Kidney (tissue), 14 donors: ENCODE measurements around the gene GTF2I. TPM values are rescaled to one million over a fixed set of nuclear protein-coding genes. Genes with fewer than 3 reads are reported as not detected.

Experiments
- DNase-seq, 5 donors: peaks; one replicate each; pipeline ENCODE4 v3.0.0-alpha.2; 2013 to 2020
- FAIRE-seq: peaks from 2 replicates; lab custom pipeline; 2012; peaks lifted over from hg19 to GRCh38; lab: Jason Lieb, UNC
- H3K27ac ChIP-seq, 2 donors: one replicate each; pipeline ENCODE4 v1.7.0; 2013; ENCODE audit warnings: low read depth in 2 of 2, low read length in 2 of 2, inconsistent platforms in 1 of 2
- H3K27me3 ChIP-seq: one replicate; pipeline ENCODE4 v1.7.1; 2013; ENCODE audit warnings: low read length, inconsistent platforms; ENCODE audit not compliant: control insufficient read depth, insufficient read depth
- H3K36me3 ChIP-seq, 3 donors: one replicate each; pipeline versions ENCODE4 v1.7.0 to v1.7.1; 2013; ENCODE audit warnings: low read length in 3 of 3, control low read depth in 1 of 3, inconsistent platforms in 1 of 3; ENCODE audit not compliant: insufficient read depth in 3 of 3, control insufficient read depth in 2 of 3
- H3K4me1 ChIP-seq, 3 donors: one replicate each; pipeline versions ENCODE4 v1.7.0 to v1.7.1; 2013; ENCODE audit warnings: low read length in 3 of 3, inconsistent platforms in 1 of 3, low read depth in 1 of 3; ENCODE audit not compliant: control insufficient read depth in 2 of 3, insufficient read depth in 2 of 3
- H3K4me3 ChIP-seq, 3 donors: one replicate each; pipeline versions ENCODE4 v1.7.0 to v1.8.1; 2013; ENCODE audit warnings: low read length in 3 of 3, control low read depth in 1 of 3, inconsistent platforms in 1 of 3
- H3K9ac ChIP-seq, 3 donors: one replicate each; pipeline versions ENCODE4 v1.7.0 to v1.7.1; 2013; ENCODE audit warnings: low read length in 3 of 3, control low read depth in 1 of 3, inconsistent platforms in 1 of 3
- H3K9me3 ChIP-seq, 3 donors: one replicate each; pipeline versions ENCODE4 v1.7.0 to v1.7.1; 2013; ENCODE audit warnings: low read length in 3 of 3, control low read depth in 1 of 3, inconsistent platforms in 1 of 3; ENCODE audit not compliant: control insufficient read depth in 2 of 3, insufficient read depth in 1 of 3
- intact Hi-C: fragments of 100-400 bp; cut with DNase I; formaldehyde crosslinking; loops from one replicate; pipeline ENCODE4 v1.11.1; 2022
- polyA plus RNA-seq: library from polyadenylated mRNA; stranded (reverse); fragments of 350-450 nt; fragmentation: Illumina TruSeq; extraction: RNeasy Lipid Tissue Mini Kit (QIAGEN cat#74804); gene quantifications from one replicate; pipeline ENCODE4 v1.2.3, GENCODE V29; 2014; ENCODE audit warnings: low read depth, low replicate concordance; ENCODE audit not compliant: insufficient read depth
- total RNA-seq: library from RNA; stranded (reverse); fragmentation: NEBNext Ultra II Directional; extraction: Animal tissue kit (Norgen Biotek cat#: 25700); gene quantifications from one replicate; pipeline ENCODE4 v1.2.1, GENCODE V29; 2021
- TF ChIP-seq, protein P1 (sequence below): IDR thresholded peaks from 3 replicates; pipeline ENCODE4 v1.5.1; 2012; ENCODE audit warnings: mild to moderate bottlenecking, moderate library complexity, borderline replicate concordance; ENCODE audit not compliant: insufficient read depth; ENCODE audit errors: extremely low read depth
- donor health status: control.
- donor health status: control.
- donor health status: control.
- donor health status: control.
- donor health status: control.
- donor health status: DM: yes; HTN: yes; CAD: no.
- donor health status: Normal renal cell carcinoma (clear cell type).

The GTF2I gene
- total and polyA plus RNA-seq, 2 donors from 2014 or later: 31.8 to 241 TPM

DNA sequence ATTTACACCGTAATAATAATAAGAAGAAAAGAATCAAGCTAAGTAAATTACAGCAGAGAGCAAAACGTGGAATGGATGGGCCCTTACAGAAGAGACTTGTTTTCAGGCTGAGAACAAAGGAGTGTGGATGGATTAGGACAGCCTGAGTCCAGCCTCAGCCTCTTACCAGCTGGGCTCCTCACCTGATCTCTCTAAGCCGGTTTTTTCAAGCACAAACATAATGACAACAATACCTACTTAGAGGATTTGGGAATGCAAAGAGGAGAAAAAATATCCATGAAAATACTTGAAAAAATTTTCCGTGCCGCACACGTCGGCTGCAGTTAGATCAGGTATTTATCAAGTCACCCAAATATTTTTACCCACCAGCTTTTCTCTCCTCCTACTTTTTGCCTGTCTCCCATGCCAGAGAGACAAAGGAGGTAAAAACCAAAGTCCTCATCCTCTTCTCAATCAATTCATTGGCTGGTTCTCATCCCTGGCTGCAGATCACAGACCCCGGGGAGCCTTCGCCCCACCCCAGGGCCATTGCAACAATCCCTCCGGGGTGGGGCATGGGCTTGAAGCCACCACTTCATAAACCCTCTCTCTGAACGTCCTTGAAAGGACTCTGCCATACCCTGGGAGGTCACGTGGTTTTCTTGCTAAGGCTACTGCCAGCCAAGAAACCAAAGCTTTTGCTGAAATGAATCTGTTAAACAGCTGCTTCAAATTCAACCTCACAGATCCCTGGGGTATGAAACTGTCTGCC is 29.7 kb upstream of the GTF2I start:
- Histone ChIP-seq H3K9ac (peak overlapping the region in 1 of 3 donors; percentile 37), H3K4me3 (no peak overlapping the region), H3K4me1 (peaks cover 0 to 2% (median 0%) of the 10 kb centered on the region in 3 donors), H3K27me3 (no peaks in the 10 kb centered on the region), H3K27ac (peak overlapping the region; percentile 46 to 68), H3K36me3 (no peaks in the 10 kb centered on the region), H3K9me3 (no peaks in the 10 kb centered on the region)
- no peak for FAIRE-seq
- intact Hi-C loops: no loop called here
- peak in 4 of 5 donors; percentile 35 to 64 (median 62) for DNase-seq
- TF ChIP-seq, protein P1, sequence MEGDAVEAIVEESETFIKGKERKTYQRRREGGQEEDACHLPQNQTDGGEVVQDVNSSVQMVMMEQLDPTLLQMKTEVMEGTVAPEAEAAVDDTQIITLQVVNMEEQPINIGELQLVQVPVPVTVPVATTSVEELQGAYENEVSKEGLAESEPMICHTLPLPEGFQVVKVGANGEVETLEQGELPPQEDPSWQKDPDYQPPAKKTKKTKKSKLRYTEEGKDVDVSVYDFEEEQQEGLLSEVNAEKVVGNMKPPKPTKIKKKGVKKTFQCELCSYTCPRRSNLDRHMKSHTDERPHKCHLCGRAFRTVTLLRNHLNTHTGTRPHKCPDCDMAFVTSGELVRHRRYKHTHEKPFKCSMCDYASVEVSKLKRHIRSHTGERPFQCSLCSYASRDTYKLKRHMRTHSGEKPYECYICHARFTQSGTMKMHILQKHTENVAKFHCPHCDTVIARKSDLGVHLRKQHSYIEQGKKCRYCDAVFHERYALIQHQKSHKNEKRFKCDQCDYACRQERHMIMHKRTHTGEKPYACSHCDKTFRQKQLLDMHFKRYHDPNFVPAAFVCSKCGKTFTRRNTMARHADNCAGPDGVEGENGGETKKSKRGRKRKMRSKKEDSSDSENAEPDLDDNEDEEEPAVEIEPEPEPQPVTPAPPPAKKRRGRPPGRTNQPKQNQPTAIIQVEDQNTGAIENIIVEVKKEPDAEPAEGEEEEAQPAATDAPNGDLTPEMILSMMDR: no peak

DNA sequence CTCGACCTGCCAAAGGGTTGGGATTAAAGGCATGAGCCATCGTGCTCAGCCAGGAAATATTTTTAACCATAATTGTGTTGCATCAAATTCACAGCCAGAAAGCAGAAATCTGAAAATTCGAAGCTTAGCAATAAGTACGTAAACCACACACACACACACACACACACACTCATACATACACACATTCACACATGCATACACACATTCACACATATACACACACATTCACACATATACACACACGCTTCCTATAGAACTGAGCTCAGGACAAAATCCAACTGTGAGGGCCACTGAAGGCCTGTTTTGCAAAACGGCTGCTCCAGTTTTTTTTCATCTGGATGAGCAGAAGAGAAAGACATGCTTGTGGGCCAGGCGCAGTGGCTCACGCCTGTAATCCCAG is 25.0 kb upstream of the GTF2I start:
- Histone ChIP-seq H3K4me1 (peaks cover 0 to 2% (median 0%) of the 10 kb centered on the region in 3 donors), H3K9me3 (no peaks in the 10 kb centered on the region), H3K9ac (no peak overlapping the region), H3K27ac (no peak overlapping the region), H3K36me3 (no peaks in the 10 kb centered on the region), H3K27me3 (no peaks in the 10 kb centered on the region), H3K4me3 (no peak overlapping the region)
- intact Hi-C loops: no loop called here
- no peak for DNase-seq
- no peak for FAIRE-seq
- TF ChIP-seq, protein P1: no peak

DNA sequence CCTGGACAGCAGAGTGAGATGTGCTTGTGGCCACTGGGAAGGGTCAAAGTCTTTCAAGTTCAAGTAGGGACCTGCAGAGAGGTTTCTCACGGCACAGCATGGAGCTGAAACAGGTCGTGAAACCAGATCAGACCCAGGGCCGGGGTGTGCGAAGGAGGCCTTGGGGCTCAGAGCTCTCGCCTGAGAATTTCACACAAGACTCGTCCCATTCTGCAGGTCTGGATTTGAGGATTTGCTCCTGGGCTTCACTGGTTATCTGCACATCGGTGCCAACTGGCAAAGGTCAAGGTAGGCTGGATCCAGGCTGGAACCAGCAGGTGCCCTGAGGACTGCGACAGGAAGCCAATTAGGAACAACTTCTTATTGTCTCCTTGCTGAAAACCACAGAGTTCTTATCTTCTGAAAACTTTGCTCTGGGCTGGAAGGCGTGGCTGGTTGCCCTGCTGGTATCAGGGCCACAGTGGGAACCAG is 24.0 kb upstream of the GTF2I start:
- Histone ChIP-seq H3K27me3 (no peaks in the 10 kb centered on the region), H3K9me3 (no peaks in the 10 kb centered on the region), H3K27ac (no peak overlapping the region), H3K9ac (no peak overlapping the region), H3K4me3 (no peak overlapping the region), H3K4me1 (no peaks in the 10 kb centered on the region), H3K36me3 (no peaks in the 10 kb centered on the region)
- FAIRE-seq (no peak), DNase-seq (no peak)
- intact Hi-C loops: no loop called here
- TF ChIP-seq, protein P1: no peak
